GM12874 (cell line): ENCODE results near the gene REXO5.

ENCODE experiments used
- CTCF ChIP-seq: IDR thresholded peaks from 2 replicates; pipeline ENCODE4 v1.5.1; 2011; ENCODE audit warnings: low read depth, mild to moderate bottlenecking, control low read depth, low read length, moderate library complexity; ENCODE audit not compliant: insufficient read depth

REXO5 gene

GRCh38 chr16:20803561-20804214, 2.6 kb upstream of the REXO5 start:
- no peak for TF ChIP-seq CTCF

GRCh38 chr16:20807862-20808261, 1.5 kb downstream of the REXO5 start:
- no peak for TF ChIP-seq CTCF

GRCh38 chr16:20811889-20812439, 5.6 kb downstream of the REXO5 start:
- no peak for TF ChIP-seq CTCF

DNA sequence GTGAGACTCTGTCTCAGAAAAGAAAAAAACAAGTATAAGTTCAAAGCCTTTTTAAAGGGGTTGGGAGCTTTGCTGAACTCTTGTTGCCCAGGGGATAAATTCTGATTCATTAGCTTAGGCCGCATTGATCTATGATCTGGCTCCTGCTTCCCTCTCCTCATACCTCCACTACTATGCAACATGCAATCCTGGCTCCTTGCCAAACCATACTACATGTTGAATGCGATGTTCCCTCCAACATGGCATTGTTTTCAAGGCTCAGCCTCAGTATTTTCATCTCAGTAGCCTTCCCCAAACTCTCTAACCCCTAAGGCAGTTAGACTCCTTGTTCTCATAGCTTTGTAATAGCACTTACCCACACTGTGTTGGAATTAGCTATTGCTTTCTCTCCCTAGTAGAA, 6.2 kb downstream of the REXO5 start:
- TF ChIP-seq CTCF = no peak

DNA sequence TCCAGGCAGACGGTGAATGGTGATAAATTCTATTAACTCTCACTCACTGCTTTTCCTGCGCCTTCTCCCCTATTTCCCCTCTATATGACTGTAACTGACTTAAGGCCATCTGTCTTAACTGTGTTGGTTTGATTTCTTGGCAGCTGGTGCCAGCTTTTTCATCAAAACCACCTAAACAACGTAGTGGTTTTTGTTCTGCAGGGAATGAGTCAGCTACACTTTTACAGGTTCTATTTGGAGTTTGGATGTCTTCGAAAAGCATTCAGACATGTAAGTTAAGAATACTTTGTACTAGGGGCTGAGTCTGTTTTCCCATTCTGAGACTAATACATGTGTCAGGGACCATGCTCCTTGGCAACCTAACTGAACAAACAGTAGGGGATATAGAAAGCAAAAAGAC, 8.5 kb downstream of the REXO5 start:
- no peak for TF ChIP-seq CTCF

DNA sequence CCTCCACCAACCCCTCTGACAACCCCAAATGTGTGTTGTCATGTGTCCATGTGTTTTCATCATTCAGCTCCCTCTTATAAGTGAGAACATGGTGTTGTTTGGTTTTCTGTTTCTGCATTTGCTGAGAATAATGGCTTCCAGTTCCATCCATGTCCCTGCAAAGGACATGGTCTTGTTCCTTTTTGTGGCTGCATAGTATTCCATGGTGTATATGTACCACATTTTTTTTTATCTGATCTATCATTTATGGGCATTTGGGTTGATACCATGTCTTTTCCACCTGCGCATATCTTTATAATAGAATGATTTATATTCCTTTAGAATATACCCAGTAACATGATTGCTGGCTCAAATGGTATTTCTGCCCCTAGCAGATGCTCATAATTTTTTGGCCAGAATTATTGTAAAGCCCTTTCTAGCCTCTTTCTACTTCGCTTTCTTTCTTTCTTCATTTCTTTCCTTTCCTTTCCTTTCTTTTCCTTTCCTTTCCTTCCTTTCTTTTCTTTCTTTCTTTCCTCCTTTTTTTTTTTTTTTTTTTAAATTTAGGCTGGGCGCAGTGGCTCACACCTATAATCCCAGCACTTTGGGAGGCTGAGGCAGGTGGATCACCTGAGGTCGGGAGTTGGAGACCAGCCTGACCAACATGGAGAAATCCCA, 12.7 kb downstream of the REXO5 start:
- TF ChIP-seq CTCF = no peak

DNA sequence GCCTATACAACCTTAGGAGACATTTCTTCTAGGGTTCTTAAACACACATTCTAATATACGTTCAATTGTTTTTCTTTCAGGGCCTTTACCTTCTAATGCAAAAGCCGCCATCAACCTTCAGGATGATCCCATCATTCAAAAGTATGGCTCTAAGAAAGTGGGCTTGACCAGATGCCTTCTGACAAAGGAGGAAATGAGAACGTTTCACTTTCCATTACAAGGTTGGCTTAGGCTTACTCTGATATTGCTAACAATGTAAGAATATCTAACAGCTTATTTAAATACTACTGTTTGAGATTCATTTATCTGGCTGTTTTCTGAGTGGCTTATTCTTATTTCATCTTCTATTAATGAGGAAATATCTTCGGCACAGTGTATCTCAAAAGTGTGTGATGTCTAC, 15.4 kb downstream of the REXO5 start:
- TF ChIP-seq CTCF = no peak
